H1 (cell line): ENCODE data around the gene SGSM1. TPM values are rescaled to one million over a fixed set of nuclear protein-coding genes. Genes with fewer than 3 reads are reported as not detected.

Source experiments
- CTCF ChIA-PET: fragments of 300-600 bp; sonication (Branson Sonifier 250); formaldehyde crosslinking; loops from one replicate; lab custom pipeline; 2021; ENCODE audit not compliant: partially characterized antibody; lab: Charles Lee
- POLR2A ChIA-PET: fragments of 300-600 bp; sonication (Branson Sonifier 250); formaldehyde crosslinking; loops from one replicate; lab custom pipeline; 2021; ENCODE audit warnings: inconsistent platforms; ENCODE audit not compliant: partially characterized antibody; lab: Charles Lee
- DNase-seq, 2 experiments: peaks; one replicate each; pipeline versions ENCODE4 v3.0.0 to v3.0.0-alpha.2; 2010 to 2022; ENCODE audit warnings: low spot score in 2 of 2, low read depth in 1 of 2, mixed read lengths in 1 of 2
- FAIRE-seq: peaks from 2 replicates; lab custom pipeline; 2011; peaks lifted over from hg19 to GRCh38; lab: Jason Lieb, UNC
- H2AFZ ChIP-seq: 2 replicates; pipeline ENCODE4 v1.8.1; 2012; ENCODE audit warnings: low read length, inconsistent platforms
- H2AK5ac ChIP-seq: 2 replicates; pipeline ENCODE4 v1.6.1; 2013; ENCODE audit warnings: low read depth, low read length
- H2BK120ac ChIP-seq: replicated peaks from 2 replicates; pipeline ENCODE3; 2013; ENCODE audit warnings: low read depth, low read length, inconsistent platforms
- H2BK12ac ChIP-seq: 2 replicates; pipeline ENCODE4 v1.6.1; 2013; ENCODE audit warnings: low read depth, low read length
- H2BK15ac ChIP-seq: 2 replicates; pipeline ENCODE4 v1.6.1; 2013; ENCODE audit warnings: low read length
- H2BK20ac ChIP-seq: 2 replicates; pipeline ENCODE4 v1.6.1; 2013; ENCODE audit warnings: low read length
- H2BK5ac ChIP-seq: 2 replicates; pipeline ENCODE4 v1.6.1; 2013; ENCODE audit warnings: low read depth, low read length
- H3K14ac ChIP-seq: 2 replicates; pipeline ENCODE4 v1.6.1; 2013; ENCODE audit warnings: inconsistent platforms; ENCODE audit not compliant: insufficient read length
- H3K18ac ChIP-seq: 2 replicates; pipeline ENCODE4 v1.6.1; 2013; ENCODE audit warnings: low read length; ENCODE audit errors: extremely low read depth
- H3K23ac ChIP-seq: 2 replicates; pipeline ENCODE4 v1.6.1; 2013; ENCODE audit warnings: inconsistent platforms; ENCODE audit not compliant: insufficient read length
- H3K23me2 ChIP-seq: 2 replicates; pipeline ENCODE4 v1.6.1; 2013; ENCODE audit warnings: low read depth, low read length
- H3K27ac ChIP-seq: 2 replicates; pipeline ENCODE4 v1.6.1; 2011; ENCODE audit warnings: low read depth, low read length, inconsistent platforms
- H3K27me3 ChIP-seq, 4 experiments: replicated peaks in 1 of 4; 1 replicate in 1 of 4; 2 replicates in 3 of 4; pipeline versions ENCODE4 v1.6.1 to v1.8.1; 2011 to 2013; ENCODE audit warnings: low read length in 3 of 4, mild to moderate bottlenecking in 3 of 4, inconsistent platforms in 2 of 4, mixed read lengths in 2 of 4, moderate library complexity in 1 of 4; ENCODE audit not compliant: control insufficient read depth in 3 of 4, insufficient read depth in 3 of 4; ENCODE audit errors: extremely low read depth in 1 of 4
- H3K36me3 ChIP-seq, 4 experiments: 2 replicates each; pipeline versions ENCODE4 v1.6.1 to v1.8.1; 2011 to 2013; ENCODE audit warnings: mild to moderate bottlenecking in 4 of 4, low read length in 3 of 4, moderate library complexity in 2 of 4, control low read depth in 1 of 4, inconsistent platforms in 1 of 4; ENCODE audit not compliant: insufficient read depth in 4 of 4, control insufficient read depth in 2 of 4
- H3K4ac ChIP-seq: replicated peaks from 2 replicates; pipeline ENCODE3; 2013; ENCODE audit warnings: low read length, low read depth, mixed read lengths, inconsistent platforms; ENCODE audit not compliant: insufficient read length
- H3K4me1 ChIP-seq, 4 experiments: replicated peaks in 1 of 4; 1 replicate in 1 of 4; 2 replicates in 3 of 4; pipeline versions ENCODE4 v1.6.1 to v1.8.1; 2011 to 2013; ENCODE audit warnings: low read length in 3 of 4, inconsistent platforms in 2 of 4, mixed read lengths in 1 of 4; ENCODE audit not compliant: insufficient read depth in 4 of 4, control insufficient read depth in 3 of 4
- H3K4me2 ChIP-seq, 2 experiments: 2 replicates each; pipeline versions ENCODE4 v1.6.1 to v1.8.1; 2011 to 2013; ENCODE audit warnings: low read depth in 2 of 2, low read length in 2 of 2, control low read depth in 1 of 2, inconsistent platforms in 1 of 2, mild to moderate bottlenecking in 1 of 2; ENCODE audit not compliant: insufficient read depth in 1 of 2
- H3K4me3 ChIP-seq, 4 experiments: fragments of 200-600, 300-600 bp in 1 of 4; sonication (generic), shearing (Covaris generic), sonication (Bioruptor Twin) in 1 of 4; 2 replicates each; pipeline versions ENCODE4 v1.5.1 to v1.8.1; 2011 to 2016; ENCODE audit warnings: low read length in 4 of 4, low read depth in 3 of 4, control low read depth in 2 of 4, inconsistent platforms in 2 of 4, mild to moderate bottlenecking in 2 of 4, mixed read lengths in 1 of 4, moderate library complexity in 1 of 4; ENCODE audit not compliant: insufficient read depth in 2 of 4; ENCODE audit errors: extremely low read depth in 1 of 4
- H3K56ac ChIP-seq: replicated peaks from 2 replicates; pipeline ENCODE3; 2013; ENCODE audit warnings: low read depth, mild to moderate bottlenecking, mixed read lengths, low read length, inconsistent platforms; ENCODE audit not compliant: insufficient read length
- H3K79me1 ChIP-seq: 2 replicates; pipeline ENCODE4 v1.6.1; 2013; ENCODE audit warnings: low read depth, low read length, control low read depth
- H3K79me2 ChIP-seq, 2 experiments: 2 replicates each; pipeline versions ENCODE4 v1.6.1 to v1.8.1; 2012 to 2013; ENCODE audit warnings: low read length in 2 of 2, mild to moderate bottlenecking in 2 of 2, inconsistent platforms in 1 of 2; ENCODE audit not compliant: insufficient read depth in 2 of 2, control insufficient read depth in 1 of 2
- H3K9ac ChIP-seq, 4 experiments: replicated peaks in 1 of 4; 1 replicate in 1 of 4; 2 replicates in 3 of 4; pipeline versions ENCODE4 v1.6.1 to v1.8.1; 2011 to 2013; ENCODE audit warnings: low read depth in 3 of 4, low read length in 3 of 4, control low read depth in 2 of 4, mild to moderate bottlenecking in 2 of 4, moderate library complexity in 2 of 4, inconsistent platforms in 1 of 4; ENCODE audit errors: extremely low read depth in 1 of 4
- H3K9me3 ChIP-seq, 2 experiments: 2 replicates each; pipeline versions ENCODE4 v1.6.1 to v1.8.1; 2012 to 2013; ENCODE audit warnings: mild to moderate bottlenecking in 2 of 2, moderate library complexity in 2 of 2, control low read depth in 1 of 2, inconsistent platforms in 1 of 2, low read depth in 1 of 2, low read length in 1 of 2, mixed read lengths in 1 of 2; ENCODE audit not compliant: insufficient read depth in 2 of 2
- H4K20me1 ChIP-seq, 2 experiments: replicated peaks in 1 of 2; 2 replicates each; pipeline versions ENCODE3 to v1.8.1; 2011 to 2013; ENCODE audit warnings: inconsistent platforms in 2 of 2, low read length in 2 of 2, mild to moderate bottlenecking in 1 of 2; ENCODE audit not compliant: insufficient read depth in 2 of 2, control insufficient read depth in 1 of 2
- H4K5ac ChIP-seq: 2 replicates; pipeline ENCODE4 v1.6.1; 2013; ENCODE audit warnings: low read length, low read depth, mixed read lengths, inconsistent platforms; ENCODE audit not compliant: insufficient read length
- H4K8ac ChIP-seq: 2 replicates; pipeline ENCODE4 v1.8.0; 2013; ENCODE audit warnings: mild to moderate bottlenecking, moderate library complexity, low read length, inconsistent platforms; ENCODE audit not compliant: insufficient read depth; ENCODE audit errors: extremely low read depth
- H4K91ac ChIP-seq: replicated peaks from 2 replicates; pipeline ENCODE3; 2013; ENCODE audit warnings: low read length, mixed read lengths, inconsistent platforms; ENCODE audit not compliant: insufficient read length
- CBX8 ChIP-seq: fragments of 300-800, 300-1000 bp; sonication (generic); IDR thresholded peaks from 2 replicates; pipeline ENCODE4 v1.7.1; 2016; ENCODE audit warnings: low read depth, low read length, borderline replicate concordance
- CEBPB ChIP-seq: IDR thresholded peaks from 2 replicates; pipeline ENCODE4 v1.6.1; 2012; ENCODE audit warnings: low read depth, low read length
- CHD1 ChIP-seq: IDR thresholded peaks from 2 replicates; pipeline ENCODE4 v1.6.1; 2012; ENCODE audit warnings: low read depth, low read length, improper control_type of control experiment
- CREB1 ChIP-seq: IDR thresholded peaks from 2 replicates; pipeline ENCODE4 v1.6.1; 2012; ENCODE audit warnings: inconsistent platforms
- EZH2 ChIP-seq: fragments of 200-600 bp; sonication (generic); IDR thresholded peaks from 2 replicates; pipeline ENCODE4 v1.7.1; 2012; ENCODE audit warnings: low read depth, mild to moderate bottlenecking, moderate library complexity, low read length, inconsistent platforms; ENCODE audit not compliant: severe bottlenecking
- HDAC6 ChIP-seq: IDR thresholded peaks from one replicate; pipeline ENCODE4 v1.7.1; 2012; ENCODE audit warnings: low read depth, mild to moderate bottlenecking, inconsistent platforms, low read length, moderate library complexity
- SAP30 ChIP-seq: fragments of 300-600 bp; sonication (generic); IDR thresholded peaks from 2 replicates; pipeline ENCODE4 v1.7.1; 2012; ENCODE audit warnings: low read length, moderate library complexity, mild to moderate bottlenecking, inconsistent platforms; ENCODE audit not compliant: insufficient read depth, insufficient replicate concordance
- SIN3A ChIP-seq, 2 experiments: IDR thresholded peaks in 1 of 2; conservative IDR thresholded peaks in 1 of 2; 2 replicates each; pipeline ENCODE4 v1.6.1; 2011 to 2012; ENCODE audit warnings: low read length in 2 of 2, improper control_type of control experiment in 1 of 2, low read depth in 1 of 2, mild to moderate bottlenecking in 1 of 2
- TBP ChIP-seq: IDR thresholded peaks from 2 replicates; pipeline ENCODE4 v1.6.1; 2011; ENCODE audit warnings: low read depth, low read length, improper control_type of control experiment
- TCF12 ChIP-seq: IDR thresholded peaks from 2 replicates; pipeline ENCODE4 v1.6.1; 2011; ENCODE audit warnings: low read depth, mild to moderate bottlenecking, low read length
- WGBS, 2 experiments: shearing (Covaris generic) in 1 of 2; methylation state at CpG; one replicate each; pipeline versions ENCODE4 v1.1.6 to v1.1.7; 2013 to 2015; ENCODE audit warnings: low lambda C conversion rate in 2 of 2, mixed read lengths in 2 of 2, inconsistent platforms in 1 of 2, low coverage in 1 of 2, missing lambda C conversion rate in 1 of 2; ENCODE audit not compliant: insufficient replicate concordance in 2 of 2, insufficient coverage in 1 of 2, insufficient read length in 1 of 2; ENCODE audit errors: extremely low coverage in 1 of 2, missing lambda C conversion rate in 1 of 2; 5-methylcytosine and 5-hydroxymethylcytosine counted together
- polyA plus RNA-seq, 7 experiments: library from polyadenylated mRNA; depleted of rRNA in 3 of 7; stranded (reverse) in 5 of 7; unstranded in 2 of 7; fragments of >200 nt in 5 of 7; fragments of 200-250 nt in 2 of 7; gene quantifications; 1 replicate in 5 of 7; 2 replicates in 1 of 7; 4 replicates in 1 of 7; pipeline versions ENCODE4 v1.2.1 to v1.2.3, GENCODE V29; 2011 to 2013; ENCODE audit warnings: missing spikeins in 2 of 7, mixed read lengths in 2 of 7
- total RNA-seq: library from RNA; stranded (reverse); fragmentation: NEBNext Ultra II Directional; extraction: Animal tissue kit (Norgen Biotek cat#: 25700); gene quantifications from 2 replicates; pipeline ENCODE4 v1.2.1, GENCODE V29; 2021
- TF ChIP-seq, protein P1 (sequence below): IDR thresholded peaks from 2 replicates; pipeline ENCODE4 v1.6.1; 2012; ENCODE audit warnings: inconsistent platforms
- TF ChIP-seq, protein P2 (sequence below): IDR thresholded peaks from 2 replicates; pipeline ENCODE4 v1.6.1; 2012; ENCODE audit warnings: inconsistent platforms

Gene SGSM1
- total and polyA plus RNA-seq, 2 of the 8 experiments (the other 6 are each of a cell fraction or from before 2014, with no cell fraction given): 2.8 to 5.2 TPM

DNA sequence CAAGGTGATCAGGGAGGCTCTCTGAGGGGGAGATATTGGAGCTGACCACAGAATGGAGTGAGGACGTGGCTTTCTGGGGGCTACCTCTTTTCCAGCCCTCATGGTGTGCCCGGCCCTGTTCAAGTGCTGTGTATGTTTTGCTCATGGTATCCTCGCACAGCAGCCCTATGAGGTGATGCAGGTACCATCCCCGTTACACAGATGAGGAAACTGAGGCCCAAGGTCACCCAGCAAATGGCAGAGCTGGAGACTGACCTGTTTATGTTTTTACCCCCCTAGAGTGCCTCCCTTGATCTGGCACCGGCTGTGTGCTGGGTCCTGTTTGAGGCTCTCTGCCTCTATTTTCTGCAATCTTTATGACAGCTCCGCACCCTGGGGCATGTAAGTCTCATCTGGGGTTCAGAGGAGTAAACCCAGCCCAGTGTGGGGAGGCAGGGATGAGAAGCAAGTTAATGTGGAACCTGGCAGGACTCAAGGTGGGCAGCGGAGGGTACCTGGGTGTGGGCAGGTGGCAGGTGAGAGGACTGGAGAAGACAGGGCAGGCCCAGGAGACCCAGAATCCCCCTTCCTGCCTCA is 20.8 kb downstream of the SGSM1 start:
- Histone ChIP-seq H3K9ac (no peak overlapping the region), H2AFZ (no peak overlapping the region), H3K4ac (no peak overlapping the region), H2AK5ac (no peak overlapping the region), H4K5ac (no peak overlapping the region), H3K27ac (no peak overlapping the region), H2BK120ac (no peak overlapping the region), H3K4me3 (no peak overlapping the region), H2BK5ac (no peak overlapping the region; the same call in 1 of the 2 replicates), H3K23ac (no peak overlapping the region), H4K20me1 (peaks cover 3 to 5% of the 10 kb centered on the region in 2 experiments), H3K79me1 (peaks cover 3% of the 10 kb centered on the region; the same call in 1 of the 2 replicates), H3K36me3 (no peaks in the 10 kb centered on the region), H3K4me2 (no peak overlapping the region), H3K14ac (no peak overlapping the region), H3K27me3 (no peaks in the 10 kb centered on the region), H3K18ac (no peak overlapping the region), H3K4me1 (peaks cover 4 to 12% (median 11%) of the 10 kb centered on the region in 4 experiments), H2BK20ac (no peak overlapping the region), H2BK12ac (no peak overlapping the region), H4K8ac (no peak overlapping the region), H3K56ac (no peak overlapping the region), H3K23me2 (no peaks in the 10 kb centered on the region), H3K9me3 (no peaks in the 10 kb centered on the region), H3K79me2 (no peaks in the 10 kb centered on the region), H2BK15ac (no peak overlapping the region), H4K91ac (no peak overlapping the region)
- no peak for FAIRE-seq
- CTCF ChIA-PET: interaction anchor here (0.5 to 5.2 kb wide), 8 partner anchors 14 to 1229 kb away, joined by 3 to 25 read pairs (median 4); no protein-coding TSS in a partner anchor
- DNase-seq: no peak
- no peak for TF ChIP-seq SIN3A (conservative IDR thresholded peaks at IDR 0.05 in 1 of 2, IDR thresholded peaks at IDR 0.05 in 1 of 2; ENCODE audit: low read depth in 1 of 2, low read length in 2 of 2)
- no peak for TF ChIP-seq HDAC6
- TF ChIP-seq CBX8: no peak
- no peak for TF ChIP-seq TBP
- TF ChIP-seq TCF12: no peak
- TF ChIP-seq, protein P1, sequence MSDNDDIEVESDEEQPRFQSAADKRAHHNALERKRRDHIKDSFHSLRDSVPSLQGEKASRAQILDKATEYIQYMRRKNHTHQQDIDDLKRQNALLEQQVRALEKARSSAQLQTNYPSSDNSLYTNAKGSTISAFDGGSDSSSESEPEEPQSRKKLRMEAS: no peak
- no peak for TF ChIP-seq EZH2
- TF ChIP-seq CREB1: no peak
- no peak for TF ChIP-seq CHD1
- TF ChIP-seq CEBPB: no peak
- TF ChIP-seq SAP30: no peak
- TF ChIP-seq, protein P2, sequence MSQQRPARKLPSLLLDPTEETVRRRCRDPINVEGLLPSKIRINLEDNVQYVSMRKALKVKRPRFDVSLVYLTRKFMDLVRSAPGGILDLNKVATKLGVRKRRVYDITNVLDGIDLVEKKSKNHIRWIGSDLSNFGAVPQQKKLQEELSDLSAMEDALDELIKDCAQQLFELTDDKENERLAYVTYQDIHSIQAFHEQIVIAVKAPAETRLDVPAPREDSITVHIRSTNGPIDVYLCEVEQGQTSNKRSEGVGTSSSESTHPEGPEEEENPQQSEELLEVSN: no peak
- WGBS, 2 experiments: 90% methylated on average over 7 of the region's 7 CpGs; no CpG with 5 or more reads in 1 of the 2 experiments
- POLR2A ChIA-PET: no interaction called here
